Measurements from ENCODE around the gene MALT1.

The MALT1 gene

DNA sequence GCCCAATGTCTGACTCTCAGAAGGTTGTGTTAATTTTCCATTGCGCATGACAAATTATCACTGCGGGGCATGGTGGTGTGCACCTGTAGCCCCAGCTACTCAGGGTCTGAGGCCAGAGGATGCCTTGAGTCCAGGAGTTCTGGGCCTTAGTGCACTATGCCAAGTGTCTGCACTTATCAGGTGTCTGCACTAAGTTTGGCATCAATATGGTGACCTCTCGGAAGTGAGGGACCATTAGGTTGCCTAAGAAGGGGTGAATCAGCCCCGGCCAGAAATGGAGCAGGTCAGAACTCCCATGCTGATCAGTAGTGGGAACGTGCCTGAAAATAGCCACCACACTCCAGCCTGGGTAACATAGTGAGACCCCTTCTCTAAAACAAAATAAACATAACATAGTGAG lies 131.7 kb downstream of the MALT1 start:
- no peak for DNase-seq

DNA sequence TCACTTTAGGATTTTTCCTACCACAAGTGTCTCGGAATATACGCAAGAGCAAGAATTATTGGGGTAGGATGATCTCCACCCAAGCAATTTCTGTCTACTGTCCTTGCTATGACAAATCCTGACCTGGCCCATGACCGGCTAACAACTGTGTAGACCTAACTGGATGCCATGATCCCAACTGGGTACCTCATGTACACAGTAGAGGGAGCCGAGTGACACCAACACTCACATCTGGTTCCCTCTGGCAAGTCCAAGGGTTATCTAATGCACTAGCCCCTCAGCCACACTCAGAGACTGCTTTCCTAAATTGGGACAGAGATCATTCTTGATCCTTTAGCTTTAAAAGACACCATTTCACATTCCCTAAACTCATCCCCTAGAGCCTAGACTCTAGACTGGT lies 132.7 kb downstream of the MALT1 start:
- DNase-seq = no peak

All from anterior cingulate cortex (tissue), 58 donors.